DMS 273 (cell line): ENCODE results near the gene JAKMIP1.

Source experiments
- DNase-seq: peaks from one replicate; lab custom pipeline; 2025; ENCODE audit not compliant: unreplicated experiment; lab: John Stamatoyannopoulos, UW

JAKMIP1 gene

DNA sequence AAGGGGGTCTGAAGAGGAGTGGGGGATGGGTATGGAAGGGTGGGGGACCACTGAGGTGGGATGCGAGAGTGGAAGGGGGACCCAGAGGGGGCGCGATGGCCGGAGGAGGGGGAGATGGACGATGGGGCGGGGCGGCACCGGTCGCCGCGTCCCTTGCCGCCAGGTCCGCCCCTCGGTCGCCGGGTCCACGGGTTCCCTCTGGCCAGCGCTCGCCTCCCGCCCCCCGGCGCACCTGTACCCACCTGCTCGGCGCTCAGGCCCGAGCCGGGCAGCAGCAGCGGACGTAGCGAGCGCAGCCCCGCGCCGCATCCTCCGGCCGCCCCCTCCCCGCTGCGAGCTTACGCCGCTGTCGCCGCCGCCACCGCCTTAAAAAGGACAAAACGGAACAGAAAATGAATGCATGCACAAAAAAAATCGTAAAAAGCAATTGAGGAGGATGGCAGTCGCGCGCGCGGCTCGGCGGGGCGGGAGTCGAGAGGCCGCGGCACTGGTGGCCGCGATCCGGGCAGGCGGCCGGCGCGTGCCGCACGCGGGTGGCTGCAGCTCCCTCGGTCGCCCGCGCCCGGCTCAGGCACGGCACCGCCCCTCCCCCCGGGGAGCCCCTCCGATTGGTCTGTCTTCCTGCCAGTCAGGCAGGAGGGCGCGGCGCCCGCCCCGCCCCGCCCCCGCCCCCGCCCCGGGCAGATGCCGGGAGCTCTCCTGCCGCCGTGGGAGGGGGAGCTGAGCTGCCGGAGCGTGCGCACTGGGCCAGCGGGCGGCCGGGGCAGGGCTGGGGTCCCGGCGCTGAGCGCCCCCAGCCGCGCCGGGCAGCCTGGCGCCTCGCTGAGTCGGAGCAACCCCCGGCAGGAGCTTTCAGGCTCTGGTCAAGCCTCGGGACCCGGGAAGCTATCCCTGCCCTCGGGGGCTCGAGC is at the start of gene JAKMIP1:
Gene JAKMIP1 (minus strand): TSS at position 539 of the 911 bp plus-strand sequence. CDS start 87,699 bp downstream, outside the sequence.
- peak; percentile 87 for DNase-seq

DNA sequence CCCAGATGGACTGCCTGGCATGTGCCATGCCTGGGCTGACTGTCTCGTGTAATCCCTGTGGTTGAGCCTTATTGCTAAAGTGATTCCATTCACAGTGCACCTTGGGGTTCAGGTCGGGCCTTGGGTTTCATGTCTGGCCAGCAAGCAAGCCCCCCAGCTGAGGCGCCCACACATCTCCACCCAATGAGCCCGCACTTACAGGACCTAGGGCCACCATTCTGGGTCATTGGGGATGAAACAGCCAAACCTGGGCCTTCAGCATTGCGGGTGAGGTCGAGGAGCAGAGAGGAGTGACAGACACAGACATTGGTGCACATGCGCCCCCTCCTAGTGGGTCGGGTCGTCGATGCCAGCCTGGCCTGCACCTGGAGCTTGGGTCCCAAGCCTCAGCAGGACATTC is 48.0 kb upstream of the JAKMIP1 start:
- DNase-seq: no peak

DNA sequence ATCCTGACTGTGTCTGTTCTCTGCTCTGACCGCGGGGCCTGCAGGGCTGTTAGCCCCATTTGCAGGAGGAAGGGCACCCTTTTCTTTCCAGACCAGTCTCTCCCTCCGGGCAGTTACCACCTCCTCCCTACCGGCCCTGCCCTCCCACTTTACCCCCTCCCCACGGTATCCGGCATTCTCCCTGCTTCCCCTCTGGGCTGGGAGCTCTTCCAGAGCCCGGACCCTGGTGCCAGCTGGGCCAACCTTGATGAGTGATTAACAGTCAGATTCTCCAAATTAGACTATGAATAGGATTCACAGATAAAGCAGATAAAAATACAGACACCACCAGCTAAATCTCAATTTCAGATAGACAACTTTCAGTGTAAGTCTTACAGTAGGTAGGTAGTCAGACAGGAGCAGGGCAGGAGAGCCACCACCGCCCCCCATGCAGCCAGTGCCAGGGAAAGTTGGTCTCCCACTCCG is 45.9 kb upstream of the JAKMIP1 start:
- DNase-seq: no peak

DNA sequence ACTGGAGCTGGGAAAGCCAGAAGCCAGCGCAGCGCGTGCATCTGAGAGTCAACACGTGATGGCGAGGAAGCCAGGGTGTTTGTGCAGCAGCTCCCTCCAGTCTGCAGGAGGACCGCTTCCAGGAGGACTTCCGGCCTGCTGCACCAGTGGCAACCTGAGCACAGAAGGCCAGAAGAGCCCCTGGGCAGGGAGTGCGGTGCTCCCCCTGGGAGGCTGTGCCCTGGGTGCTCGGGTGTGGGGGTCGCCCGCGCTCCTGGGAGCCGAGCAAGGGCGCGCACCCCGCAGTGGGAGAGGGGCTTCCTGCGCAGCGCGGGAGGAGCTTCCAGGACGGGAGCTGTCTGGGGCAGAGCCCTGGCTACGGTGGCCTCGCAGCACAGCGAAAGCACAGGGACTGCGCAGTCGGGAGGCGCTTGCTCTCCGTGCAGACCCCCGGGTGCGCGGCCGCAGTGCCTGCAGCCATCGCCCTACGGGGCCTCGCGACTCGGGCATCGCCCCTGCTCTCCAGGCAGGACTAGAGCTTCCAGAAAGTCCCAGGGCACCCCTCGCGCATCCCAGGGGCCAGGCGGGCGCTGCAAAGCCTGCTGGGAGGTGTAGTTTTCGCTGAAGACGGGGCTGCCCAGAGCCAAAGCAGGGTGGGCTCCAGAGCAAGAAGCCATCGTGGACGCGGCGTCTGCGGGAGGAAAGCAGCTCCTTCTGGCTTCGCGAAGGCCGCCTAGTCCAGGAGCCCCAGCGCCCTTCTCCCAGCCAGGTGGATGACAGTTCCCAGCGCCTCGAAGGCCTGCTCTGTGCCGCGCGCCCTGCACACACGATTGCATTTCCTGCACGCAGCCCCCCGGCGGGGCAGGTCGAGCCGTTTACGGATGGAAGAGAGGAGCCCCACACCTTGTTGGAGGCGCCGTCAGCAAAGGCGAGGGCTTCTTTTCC is 45.2 kb upstream of the JAKMIP1 start:
- DNase-seq: no peak

DNA sequence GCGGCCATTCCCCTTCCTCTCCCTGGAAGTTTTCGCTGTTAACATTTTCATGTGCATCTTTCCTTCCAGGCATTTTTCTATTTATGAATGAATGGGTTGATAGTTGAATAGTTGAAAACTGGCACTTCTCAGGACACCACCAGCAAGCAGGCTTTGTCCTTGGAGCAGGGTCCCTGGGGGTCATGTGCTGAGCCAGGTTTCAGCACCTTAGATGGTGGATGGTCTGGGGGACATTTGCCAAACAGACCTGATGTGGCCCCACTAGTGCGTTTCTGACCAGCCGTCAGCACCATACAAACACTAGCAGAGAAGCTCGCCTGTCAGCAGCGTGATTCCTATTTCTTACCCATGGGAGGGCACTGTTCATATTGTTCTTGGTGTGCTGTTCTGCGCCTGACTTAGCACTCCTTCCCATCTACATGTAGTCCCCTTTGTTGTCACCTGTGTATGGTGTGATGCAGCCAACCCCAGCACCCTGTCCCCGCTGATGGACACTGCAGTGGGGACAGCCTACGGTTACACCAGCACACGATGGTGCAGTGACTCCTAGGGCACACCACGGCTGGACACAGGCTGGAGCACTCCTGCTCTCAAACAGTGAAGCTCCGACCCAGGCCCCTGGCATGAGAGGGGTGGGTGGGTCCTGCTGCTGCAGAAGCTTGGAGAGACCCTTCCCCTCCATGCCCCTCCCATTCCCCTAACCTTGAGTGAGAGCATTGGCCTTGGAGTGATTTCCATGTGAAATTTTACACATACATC is 42.1 kb upstream of the JAKMIP1 start:
- no peak for DNase-seq

DNA sequence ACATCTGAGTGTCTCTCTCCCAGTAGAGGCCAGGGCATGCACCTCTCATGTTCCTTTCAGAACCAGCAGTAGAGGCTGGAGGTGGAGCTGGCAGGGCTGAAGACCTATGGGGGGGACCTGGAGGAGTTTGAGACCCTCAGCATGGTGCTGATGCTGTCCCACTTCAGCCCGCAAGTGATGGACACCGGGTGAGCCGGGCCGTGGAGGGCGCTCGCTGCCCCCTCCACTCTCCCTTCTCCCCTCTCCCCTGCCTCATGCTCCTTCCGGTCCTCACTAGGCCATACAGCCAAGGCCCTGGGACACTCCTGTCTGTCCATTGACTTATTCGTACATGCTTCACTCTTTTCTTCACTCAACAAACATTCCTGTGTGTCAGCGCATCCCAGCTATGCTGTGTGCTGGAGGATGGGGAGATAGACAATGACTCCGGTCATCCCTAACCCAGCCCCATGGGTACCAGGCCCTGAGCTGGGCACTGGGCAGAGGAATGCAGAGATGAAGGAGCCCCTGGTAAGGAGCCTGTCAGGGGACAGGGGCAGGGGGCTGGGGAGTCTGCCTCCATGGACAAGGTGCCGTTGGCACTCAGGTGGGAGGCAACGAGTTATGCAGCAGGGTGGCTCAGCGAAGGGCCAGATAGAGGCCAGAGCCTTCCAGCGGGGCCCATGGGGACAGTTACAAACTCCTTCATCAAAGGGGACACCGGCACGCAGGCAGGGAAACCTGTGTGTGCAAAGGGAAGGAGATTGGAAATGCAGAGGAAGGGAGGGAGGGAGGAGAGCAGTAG is 40.9 kb upstream of the JAKMIP1 start:
- no peak for DNase-seq

DNA sequence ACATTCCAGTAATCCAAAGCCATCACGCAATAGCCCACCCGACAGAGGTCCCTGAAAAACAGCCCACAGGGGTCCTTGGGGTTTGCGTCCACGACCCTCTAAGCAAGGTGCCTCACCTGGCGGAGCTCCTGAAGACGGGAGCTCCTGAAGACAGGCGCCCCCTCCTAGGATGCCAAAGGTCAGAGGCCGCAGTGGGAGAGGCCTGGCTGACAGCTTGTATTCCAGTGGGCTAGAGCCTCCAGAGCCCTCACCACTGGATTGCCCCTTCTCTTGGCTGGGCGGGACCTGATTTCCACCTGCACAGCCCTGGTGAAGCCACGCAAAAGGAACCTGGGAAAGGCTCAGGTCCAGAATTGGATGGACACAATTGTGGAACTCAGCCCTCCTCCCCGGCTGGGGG is 39.6 kb upstream of the JAKMIP1 start:
- no peak for DNase-seq

DNA sequence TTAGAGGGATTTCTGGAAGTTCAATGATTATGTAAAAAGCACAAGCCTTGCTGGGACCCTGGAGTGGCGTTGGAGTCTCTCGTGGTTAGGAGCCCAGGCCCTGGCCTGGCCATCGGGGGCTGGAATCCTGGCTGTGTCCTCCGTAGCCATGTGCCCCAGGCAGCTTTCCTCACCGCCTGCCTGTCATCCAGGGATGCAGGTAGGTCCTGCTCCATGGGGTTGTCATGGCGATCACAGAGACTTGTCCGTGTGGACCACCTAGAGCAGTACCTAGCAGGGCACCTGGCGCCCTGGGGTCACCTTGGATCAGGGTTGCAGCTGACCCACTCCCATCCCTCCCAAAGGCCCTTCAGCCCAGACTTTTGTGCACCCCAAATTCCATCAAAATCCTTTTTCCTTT is 39.1 kb upstream of the JAKMIP1 start:
- DNase-seq: no peak

DNA sequence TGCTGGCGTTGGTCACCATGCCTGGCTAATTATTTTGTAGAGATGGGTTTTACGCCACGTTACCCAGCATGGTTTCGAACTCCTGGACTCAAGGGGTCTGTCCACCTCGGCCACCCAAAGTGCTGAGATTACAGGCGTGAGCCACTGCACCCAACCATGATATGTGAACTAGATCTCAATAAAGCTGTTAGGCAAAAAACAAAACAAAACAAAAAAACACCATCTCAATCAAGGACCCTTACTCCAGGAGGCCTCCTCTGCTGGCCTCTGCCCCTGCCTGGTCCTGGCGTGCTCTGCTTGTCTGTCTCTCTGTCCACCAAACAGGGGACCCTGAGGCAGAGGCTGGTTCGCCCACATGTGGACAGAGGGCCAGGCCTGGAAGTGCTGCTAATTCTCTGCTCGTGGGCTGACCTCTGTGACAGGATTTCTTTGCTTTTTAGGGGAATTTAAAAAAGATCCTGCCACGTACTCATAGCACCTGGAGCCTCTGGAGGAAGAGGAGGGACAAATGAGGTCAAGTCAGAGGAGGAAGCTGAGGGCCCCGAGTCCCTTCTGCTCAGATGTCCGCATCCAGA is 36.6 kb upstream of the JAKMIP1 start:
- DNase-seq: no peak

DNA sequence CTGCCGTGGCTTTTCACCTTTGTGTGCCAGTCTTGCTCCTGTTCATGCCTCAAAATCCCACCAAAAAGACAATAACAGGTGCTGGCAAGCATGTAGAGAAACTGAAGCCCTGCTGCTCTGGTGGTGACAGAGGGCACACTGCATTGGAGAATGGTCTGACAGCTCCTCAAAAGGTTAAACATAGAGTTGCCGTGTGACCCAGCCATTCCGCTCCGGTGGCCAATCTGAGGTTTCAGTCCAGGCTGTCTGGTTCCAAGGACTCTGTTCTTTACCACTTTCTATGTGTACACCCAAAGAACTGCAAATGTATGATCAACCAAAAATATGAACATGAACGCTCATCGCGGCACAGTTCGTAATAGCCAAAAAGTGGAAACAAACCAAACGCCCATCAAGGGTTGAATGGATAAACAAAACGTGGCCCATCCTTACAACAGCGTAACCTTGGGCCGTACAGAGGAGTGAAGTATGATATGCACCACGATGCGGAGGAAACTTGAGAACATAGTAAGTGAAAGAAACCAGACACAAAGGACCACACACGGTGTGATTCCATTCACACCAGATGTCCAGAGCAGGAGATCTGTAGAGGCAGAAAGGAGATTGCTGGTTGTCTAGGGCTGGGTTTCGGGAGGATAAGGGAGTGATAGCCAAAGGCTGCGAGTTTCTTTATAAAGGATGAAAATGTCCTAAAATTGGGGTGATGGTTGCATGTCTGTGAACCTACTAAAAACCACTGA is 35.7 kb upstream of the JAKMIP1 start:
- DNase-seq: no peak

DNA sequence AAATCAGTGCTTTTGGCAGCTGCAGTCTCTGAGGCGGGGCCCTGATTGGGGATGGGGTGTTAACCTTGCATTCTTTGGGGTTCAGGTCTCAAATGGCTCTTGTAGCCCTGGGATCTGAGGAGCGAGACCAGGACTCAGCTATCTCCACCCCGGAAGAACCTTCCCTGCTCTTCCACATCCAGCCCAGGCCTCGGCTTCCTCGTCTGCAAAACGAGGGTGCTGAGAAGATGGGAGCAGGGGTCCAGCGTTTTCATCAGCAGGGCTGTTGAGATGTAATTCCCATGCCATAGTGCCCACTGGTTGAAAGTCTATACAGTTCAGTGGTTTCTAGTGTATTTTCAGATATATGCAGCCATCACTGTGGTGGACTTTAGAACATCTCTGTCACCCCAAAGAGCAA is 34.7 kb upstream of the JAKMIP1 start:
- DNase-seq: no peak

DNA sequence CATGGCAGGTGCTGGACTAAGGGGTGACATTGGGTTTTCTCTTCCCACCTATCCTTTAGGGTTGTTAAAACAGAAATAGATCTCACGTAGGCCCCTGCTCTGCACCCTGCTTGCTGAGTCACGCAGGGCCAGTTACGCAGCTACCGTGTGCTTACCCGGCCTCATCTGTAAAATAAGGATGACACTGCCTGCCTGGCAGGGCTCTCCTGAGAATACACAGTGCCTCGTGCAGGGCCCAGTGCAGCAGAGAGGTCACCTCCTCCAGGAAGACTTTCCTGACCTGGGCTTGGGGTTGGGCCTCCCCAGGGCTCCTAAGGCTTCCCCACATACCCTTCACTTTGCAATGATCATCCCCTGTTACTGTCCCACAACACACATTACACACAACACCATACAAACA is 33.6 kb upstream of the JAKMIP1 start:
- no peak for DNase-seq

DNA sequence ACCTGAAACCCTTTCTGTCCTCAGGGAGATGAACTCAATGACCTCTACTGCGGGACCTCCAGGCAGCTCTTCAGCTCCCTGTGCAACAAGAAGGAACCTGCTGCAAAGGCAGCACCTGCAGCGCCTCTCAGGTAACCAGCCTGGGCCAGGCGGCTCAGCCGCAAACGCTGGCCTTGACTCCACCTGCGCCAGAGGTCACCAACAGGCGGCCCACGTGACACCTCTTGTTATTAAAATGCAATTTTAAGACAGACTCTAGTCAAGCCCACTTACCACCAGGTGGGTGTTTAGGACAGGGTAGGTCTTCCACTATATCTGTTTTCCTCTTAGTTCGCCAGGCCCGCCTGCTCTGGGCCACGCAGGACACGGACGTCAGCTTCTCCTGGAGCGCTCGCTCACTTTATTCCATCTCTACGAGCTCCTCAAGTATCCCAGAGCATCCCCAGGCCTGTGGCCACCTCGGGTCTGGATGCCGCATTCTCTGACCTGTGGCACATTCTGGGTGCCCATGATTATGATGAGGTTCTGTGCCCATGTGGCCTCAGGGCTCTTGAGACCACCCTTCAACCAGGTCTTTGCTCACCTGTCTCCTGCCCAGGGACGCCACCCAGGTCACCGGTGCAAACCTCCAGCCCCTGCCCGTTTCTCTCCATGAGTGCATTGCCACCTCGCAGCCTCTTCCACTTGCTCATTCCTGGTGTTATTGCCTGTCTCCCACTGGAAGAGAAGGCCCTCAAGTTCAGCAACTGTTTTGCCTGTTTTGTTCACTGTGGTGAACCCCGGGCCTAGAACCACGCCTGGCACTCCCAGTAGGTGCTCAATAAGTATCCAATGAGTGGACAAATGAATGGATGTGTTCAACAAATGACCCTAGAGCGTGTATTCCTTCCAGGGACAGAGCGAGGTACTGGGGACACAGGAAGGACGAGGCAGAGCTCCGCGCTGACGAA is 32.8 kb upstream of the JAKMIP1 start:
- DNase-seq: no peak

DNA sequence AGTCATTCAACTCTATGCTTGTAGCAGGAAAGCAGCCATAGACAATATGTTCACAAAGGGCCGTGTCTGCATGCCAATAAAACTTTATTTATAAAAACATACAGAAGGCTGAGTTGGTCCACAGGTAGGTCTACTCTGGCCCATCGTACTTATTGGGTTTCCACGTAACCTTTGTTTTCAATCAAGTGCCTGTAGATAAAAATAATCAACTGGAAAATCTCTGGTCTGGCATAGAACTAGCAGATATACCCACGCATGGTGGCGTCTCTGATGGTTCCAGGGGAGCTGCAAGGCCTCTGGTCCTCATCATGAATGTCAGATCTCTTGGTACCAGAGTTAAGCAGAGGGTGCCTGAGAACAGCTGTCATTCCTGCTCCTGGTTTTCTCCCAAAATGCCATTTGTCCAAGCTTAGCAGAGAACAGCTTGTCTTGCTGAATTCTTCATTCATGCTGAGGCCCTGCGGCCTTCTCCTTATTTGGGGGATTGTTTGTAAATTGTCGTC is 31.4 kb upstream of the JAKMIP1 start:
- DNase-seq: peak; percentile 8

DNA sequence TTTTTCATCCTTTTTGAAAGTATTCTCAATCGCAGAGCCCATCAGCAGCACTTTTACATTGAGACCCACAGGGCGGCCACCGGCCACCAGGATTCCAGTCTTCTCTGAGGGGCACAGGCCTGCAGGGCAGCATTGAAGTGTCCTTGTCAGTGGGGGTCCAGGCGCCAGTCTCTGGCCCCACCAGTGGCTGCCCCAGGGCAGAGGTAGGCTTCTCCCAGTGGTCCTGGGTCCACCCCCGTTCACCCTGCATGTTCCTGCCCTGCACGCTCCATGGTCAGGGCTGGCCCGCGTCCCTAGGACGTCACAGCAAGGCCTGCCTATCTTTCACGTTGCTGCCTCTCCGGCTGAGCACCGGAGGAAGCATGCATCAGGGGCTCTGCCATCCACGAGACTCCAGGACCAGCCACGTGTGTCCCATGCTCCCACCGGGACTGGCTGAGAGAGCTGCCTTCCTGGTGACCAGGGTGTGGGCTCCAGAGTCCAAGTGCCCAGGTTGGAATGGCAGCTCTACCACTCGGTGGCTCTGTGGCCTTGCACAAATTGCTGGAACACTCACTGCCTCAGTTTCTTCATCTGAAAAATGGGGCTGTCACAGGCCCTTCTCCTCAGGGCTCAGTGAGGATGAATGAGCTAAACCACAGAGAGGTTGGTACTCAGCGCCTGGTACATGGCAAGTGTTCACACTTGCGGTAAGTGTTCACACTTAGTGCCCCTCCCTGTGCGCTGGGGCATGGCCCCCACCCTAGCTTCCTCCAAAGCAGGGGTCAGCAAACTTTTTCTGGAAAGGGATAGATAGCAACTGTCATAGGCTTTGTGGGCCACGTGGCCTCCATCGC is 30.7 kb upstream of the JAKMIP1 start:
- DNase-seq: no peak

DNA sequence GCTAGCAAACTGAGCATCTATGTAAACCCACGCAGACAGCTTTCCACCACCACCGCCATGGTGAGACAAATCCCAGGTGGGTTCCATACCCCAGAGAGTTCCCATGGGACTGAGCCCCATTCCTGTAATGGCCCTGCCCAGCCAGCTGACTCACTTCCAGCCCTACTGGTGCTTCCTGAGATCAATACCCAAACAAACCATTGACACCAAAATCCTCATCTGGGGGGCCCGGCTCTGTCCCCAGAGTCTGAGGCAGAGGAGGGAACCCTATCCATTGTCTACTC is 30.1 kb upstream of the JAKMIP1 start:
- no peak for DNase-seq
